HG03103 (cell line): ENCODE results near the gene MADD.

ENCODE experiments used
- ATAC-seq: cut with Tn5 transposase; IDR thresholded peaks from one replicate; pipeline ENCODE4 v1.9.1; 2021; ENCODE audit warnings: low read depth; ENCODE audit not compliant: unreplicated experiment

The MADD gene

GRCh38 chr11:47336595-47336994, 66.7 kb downstream of the MADD start:
- ATAC-seq: no peak

- no peak for ATAC-seq
Observed at GRCh38 chr11:47337229-47337924, 67.4 kb downstream of the MADD start.

GRCh38 chr11:47338396-47339241, 68.7 kb downstream of the MADD start:
- ATAC-seq: no peak

DNA sequence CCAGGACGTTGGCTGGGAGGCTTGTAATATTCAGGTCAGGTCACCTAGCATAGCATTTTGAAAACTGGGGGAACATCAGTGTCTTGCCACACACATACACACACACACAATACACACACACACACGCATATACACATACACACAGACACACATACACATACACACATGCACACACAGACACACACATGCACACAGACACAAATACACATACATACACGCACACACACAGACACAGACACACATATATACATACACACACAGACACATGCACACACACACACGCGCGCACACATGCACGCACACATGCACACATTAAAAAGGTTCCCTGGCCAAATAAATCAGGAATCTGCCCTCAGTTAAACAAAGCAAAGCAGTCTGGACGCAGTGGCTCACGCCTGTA, 70.1 kb downstream of the MADD start:
- ATAC-seq: no peak

DNA sequence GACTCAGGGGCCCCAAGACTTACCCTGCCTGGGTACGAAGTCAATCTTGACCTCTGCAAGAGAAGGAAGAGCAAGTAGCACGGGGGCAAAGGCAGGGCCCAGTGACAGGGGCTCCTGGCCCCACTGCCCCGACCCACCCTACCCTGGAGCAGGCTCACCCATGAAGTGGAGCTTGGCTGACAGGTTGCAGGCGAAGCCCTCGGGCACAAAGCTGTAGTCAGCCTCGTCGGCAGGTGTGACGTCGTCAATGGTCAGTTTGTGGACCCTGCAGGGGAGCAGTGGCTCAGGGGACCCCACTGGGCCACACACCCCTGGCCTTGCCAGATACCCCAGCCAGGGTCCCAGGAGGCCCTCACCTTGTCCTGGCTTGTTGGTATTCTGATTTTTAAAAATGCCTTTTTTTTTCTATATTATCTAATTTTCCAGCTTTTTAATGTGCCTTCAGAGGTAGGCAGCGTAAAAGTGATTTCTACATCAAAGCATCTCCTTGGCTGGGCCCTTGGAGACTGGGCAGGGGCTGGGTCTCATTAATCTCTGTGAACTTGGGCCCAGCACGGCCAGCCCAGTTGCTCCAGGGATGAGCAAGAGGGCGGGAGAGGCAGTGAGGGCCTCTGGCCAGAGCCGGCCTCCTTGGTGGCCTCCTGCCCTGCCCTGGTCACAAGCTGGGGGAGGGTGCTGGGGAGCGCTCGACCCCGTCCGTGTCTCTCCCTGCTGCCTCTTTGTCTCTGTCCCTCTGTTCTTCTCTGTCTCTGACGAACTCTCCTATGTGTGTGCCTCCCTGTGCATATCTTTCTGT, 71.2 kb downstream of the MADD start:
- no peak for ATAC-seq

DNA sequence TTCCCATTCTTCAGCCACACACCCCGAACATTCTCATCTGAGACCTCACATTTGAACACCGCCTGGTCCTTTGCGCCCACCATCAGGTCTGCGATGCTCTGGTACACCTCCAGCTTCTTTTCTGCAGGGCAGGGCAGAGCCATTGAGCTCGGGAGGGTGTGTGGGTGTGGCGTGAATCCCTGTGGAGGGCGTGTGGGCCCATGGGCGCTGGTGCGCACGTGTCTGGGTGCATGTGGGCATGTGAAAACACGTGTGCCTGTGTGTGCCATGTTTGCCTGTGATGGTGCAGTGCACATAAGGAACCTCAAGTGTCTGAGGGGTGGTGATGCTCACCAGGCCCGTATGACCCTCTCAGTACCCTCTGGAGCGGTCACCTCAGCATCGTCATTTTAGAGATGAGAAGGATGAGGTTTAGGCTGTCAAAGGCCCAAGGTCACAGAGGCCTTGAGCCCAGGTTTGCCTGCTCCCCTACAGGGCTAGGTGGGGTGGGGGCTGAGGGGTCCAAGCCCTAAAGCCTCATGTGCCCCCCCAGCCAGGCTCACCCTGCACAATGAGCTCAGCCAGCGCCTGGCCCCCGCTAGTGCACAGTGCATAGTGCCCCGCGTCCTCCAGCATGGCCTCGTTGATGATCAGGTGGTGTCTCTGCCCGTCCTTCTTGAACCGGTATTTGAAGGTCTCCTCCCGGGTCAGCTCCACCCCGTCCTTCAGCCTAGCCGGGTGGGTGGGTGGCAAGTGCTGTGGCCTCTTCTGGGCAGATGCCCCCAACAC, 72.3 kb downstream of the MADD start:
- no peak for ATAC-seq

GRCh38 chr11:47342854-47343253, 72.9 kb downstream of the MADD start:
- ATAC-seq: no peak

GRCh38 chr11:47345890-47346563, 76.1 kb downstream of the MADD start:
- no peak for ATAC-seq

DNA sequence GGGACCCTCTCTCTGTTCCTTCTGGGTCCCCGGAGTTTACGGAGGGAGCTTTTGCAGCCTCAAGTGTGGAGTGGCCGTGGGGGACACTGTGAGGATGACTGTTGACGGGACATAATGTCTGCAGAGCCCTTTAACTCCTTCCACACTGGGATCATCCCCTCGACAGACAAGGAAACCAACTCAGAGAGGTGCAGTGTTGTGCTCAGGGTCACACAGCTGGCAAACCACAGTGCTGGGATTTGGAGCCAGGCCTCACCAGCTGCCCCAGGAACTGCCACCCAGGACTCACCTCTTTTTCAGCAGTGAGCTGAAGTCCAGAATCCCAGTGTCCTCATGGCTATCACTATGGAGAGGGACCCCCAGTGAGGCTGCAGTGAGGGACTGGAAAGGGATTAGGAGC, 77.2 kb downstream of the MADD start:
- ATAC-seq: no peak

DNA sequence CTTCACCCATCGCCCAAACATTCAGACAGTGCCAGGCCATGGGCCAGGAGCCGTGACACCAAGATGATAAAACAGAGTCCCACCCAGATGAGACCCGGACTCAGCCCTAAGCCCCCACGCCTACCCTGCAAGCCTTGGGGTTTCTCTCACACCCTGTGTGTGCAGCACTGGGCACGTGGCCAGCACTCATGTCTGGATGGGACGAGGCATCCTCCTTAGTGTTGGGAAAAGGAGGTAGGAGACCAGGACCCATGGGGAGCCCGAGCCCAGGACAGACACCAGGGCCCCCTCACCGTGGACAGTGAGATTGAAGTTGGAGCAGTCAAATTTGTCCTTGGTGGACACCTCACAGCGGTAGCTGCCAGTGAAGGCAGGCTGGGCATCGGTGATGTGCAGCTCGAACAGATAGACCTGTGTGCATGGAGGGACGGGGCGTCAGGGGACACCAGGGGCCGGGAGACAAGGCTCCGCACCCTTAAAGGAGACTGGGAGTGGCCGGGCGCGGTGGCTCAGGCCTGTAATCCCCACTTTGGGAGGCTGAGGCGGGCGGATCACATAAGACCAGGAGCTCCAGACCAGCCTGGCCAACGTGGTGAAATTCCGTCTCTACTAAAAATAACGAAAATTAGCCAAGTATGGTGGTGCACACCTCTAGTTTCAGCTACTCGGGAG, 78.3 kb downstream of the MADD start:
- no peak for ATAC-seq

GRCh38 chr11:47348859-47349258, 78.9 kb downstream of the MADD start:
- no peak for ATAC-seq

DNA sequence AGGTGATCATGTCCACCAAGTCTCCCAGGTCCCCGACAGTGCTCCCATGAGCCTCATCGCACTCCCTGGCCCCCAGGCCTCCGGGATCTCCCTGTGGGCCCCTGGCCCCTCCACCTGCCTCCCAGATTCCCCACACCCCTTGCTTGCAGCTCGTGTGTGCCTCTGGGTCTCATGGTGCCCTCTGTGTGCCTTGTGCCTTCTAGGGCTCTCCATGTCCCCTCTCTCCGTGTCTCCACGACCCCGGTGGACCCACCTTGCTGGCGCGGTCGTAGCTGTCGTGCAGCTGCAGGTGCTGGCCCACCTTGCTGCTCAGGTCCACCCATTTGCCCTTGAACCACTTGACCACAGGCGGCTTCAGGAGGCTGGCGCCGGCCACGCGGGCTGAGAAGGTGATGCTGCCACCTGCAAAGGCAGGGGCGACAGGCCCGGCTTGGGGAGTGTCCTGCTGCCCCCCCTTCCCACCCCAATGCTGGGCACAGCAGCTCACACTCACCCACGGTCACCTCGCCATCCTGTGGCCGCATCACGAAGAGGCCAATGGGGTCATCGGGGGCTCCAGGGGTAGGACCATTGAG, 79.7 kb downstream of the MADD start:
- no peak for ATAC-seq

DNA sequence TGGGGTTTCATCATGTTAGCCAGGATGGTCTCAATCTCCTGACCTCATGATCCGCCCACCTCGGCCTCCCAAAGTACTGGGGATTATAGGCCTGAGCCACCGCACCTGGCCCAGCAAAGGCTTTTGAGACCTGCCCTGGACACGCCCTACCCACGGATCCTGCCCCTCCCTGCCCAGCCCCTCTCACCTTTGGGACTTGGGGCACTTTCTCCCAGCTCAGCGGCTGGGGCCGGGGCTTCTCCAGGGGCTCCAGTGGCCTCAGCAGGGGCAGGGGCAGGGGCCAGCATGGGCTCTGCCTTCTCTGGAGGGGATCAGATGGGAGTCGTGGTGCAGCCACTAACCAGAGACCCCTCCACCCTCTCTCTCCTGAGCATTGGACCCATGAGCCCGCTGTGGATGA, 80.4 kb downstream of the MADD start:
- ATAC-seq: no peak

DNA sequence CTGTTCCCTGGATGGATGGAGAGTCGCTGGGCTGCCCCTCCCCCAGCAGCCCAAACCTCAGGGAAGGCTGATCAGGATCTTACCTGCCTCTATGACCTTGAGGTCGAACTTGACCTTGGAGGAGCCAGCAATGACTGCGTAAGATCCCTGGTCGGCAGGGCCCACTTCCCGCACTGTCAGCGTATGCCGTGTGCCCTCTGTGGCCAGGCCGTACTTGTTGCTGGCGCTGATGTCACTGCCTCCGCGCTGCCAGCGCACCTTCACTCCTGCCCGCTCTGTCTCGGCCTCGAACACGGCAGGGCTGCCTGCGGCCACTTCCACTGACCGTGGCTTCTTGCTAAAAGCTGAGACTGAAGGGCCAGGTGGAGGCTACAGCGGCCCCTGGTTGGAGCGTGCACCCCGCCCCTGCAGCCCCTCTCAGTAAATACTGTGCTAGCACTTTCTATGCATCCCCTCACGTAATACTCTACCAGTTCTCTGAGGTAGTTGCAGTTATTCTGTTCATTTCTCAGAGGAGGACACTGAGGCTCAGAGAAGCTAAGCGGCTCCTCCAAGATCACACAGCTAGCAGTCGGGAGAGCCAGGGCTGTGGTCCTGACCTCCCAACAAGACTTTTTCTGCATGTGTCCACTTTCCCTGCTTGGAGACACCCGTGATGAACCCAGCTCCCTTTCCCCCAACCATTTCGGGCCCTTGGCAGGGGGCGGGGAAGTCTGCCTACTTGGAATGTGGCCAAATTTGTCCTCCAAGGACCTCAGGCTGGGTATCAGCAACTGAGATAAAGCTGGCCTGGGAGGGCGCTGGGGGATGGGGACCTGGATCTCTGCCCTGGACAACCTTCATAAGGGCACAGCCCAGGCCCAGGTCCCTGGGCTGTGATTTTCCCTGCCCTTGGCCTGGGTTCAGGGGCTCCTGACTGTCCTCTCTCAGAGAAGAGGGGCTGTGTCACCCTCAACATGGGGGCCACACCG, 81.5 kb downstream of the MADD start:
- ATAC-seq: no peak

DNA sequence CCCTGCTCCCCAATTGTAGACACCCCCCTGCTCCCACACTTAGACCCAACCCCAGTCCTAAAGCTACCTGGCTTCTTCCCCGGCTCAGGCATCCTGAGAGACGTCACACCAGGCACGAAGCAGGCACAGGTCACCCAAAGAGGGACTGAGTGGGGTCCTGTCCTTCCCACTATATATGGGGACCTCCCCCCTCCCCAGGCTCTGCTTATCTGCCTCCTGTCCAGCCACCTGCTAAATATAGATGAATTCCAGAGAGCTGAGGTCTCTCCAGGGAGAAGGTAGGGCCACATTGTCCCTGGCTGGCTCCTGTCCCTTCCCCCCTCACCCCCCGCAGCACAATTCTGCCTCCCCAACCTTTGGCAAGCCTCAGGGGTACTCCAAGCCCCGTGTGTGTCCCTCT, 82.6 kb downstream of the MADD start, which contains the start of gene MYBPC3:
MYBPC3 (minus strand) TSS at position 147 of the 400 bp plus-strand sequence; CDS start at position 92, 55 bp downstream.
- ATAC-seq: no peak

DNA sequence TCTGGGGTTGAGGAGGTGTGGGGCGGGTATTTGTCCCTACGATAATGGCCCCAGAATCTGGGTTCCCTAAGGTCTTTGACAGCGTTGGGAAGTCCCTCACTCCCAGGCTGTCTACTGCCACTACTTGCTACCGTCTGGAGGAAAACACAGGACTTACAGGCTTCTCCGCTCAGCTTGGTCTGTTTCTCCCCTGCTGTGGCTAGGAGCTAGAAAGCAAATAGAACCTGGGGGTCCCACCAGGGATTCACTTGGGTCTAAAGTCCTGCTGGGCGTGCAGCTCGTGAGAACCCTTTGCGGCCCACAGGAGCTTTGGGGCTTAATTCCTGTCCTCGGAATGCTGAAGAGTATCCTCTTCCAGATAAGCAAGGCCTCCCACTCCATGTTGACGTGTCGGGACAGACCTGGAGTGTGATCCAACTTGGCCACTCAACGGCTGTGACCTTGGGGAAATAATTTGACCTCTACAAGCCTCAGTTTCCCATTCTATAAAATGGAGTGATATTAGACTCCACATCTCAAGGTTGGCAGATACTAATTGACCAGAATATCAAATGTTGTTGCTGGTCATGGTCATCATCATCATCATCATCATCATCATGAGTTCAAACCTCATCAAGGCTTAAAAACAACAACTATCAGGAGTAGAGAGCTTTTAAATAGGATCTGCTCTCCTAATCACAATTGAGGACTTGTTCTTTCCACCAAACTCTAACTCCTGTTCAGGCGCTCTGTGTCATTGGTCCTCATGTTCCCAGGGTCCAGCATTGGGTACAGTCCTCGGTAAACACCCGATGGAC, 84.2 kb downstream of the MADD start:
- ATAC-seq: no peak

GRCh38 chr11:47354913-47355282, 85.0 kb downstream of the MADD start:
- no peak for ATAC-seq
